GM12878 (cell line): ENCODE measurements around the gene CACNA1B.

Source experiments
- EZH2 ChIP-seq: IDR thresholded peaks from 2 replicates; pipeline ENCODE4 v1.6.1; 2012; ENCODE audit warnings: low read depth, mild to moderate bottlenecking, control low read depth, inconsistent platforms, low read length, borderline replicate concordance; ENCODE audit not compliant: control insufficient read depth
- SIN3A ChIP-seq: IDR thresholded peaks from 2 replicates; pipeline ENCODE4 v1.6.1; 2012; ENCODE audit warnings: low read depth, low read length, improper control_type of control experiment
- SIX5 ChIP-seq: IDR thresholded peaks from 2 replicates; pipeline ENCODE4 v1.6.1; 2011; ENCODE audit warnings: mild to moderate bottlenecking, low read depth, low read length, moderate library complexity; ENCODE audit not compliant: severe bottlenecking
- TAF1 ChIP-seq: IDR thresholded peaks from 2 replicates; pipeline ENCODE4 v1.6.1; 2011; ENCODE audit warnings: mild to moderate bottlenecking, low read depth, low read length, borderline replicate concordance
- TARDBP ChIP-seq: IDR thresholded peaks from 2 replicates; pipeline ENCODE4 v1.6.1; 2016; ENCODE audit warnings: borderline replicate concordance
- YY1 ChIP-seq: IDR thresholded peaks from 2 replicates; pipeline ENCODE4 v1.6.1; 2011; ENCODE audit warnings: low read depth, mild to moderate bottlenecking, low read length
- TF ChIP-seq, protein P1 (sequence below): IDR thresholded peaks from 2 replicates; pipeline ENCODE4 v1.6.1; 2011; ENCODE audit warnings: mild to moderate bottlenecking, low read depth, low read length, moderate library complexity; ENCODE audit not compliant: insufficient replicate concordance
- TF ChIP-seq, protein P2 (sequence below), 3 experiments: IDR thresholded peaks in 2 of 3; conservative IDR thresholded peaks in 1 of 3; 2 replicates each; pipeline ENCODE4 v1.5.1; 2011; ENCODE audit warnings: low read depth in 3 of 3, low read length in 3 of 3, mild to moderate bottlenecking in 3 of 3, control low read depth in 2 of 3, moderate library complexity in 2 of 3, inconsistent platforms in 1 of 3, mixed read lengths in 1 of 3; ENCODE audit not compliant: control insufficient read depth in 2 of 3, insufficient read depth in 1 of 3; ENCODE audit errors: extremely low read depth in 1 of 3

DNA sequence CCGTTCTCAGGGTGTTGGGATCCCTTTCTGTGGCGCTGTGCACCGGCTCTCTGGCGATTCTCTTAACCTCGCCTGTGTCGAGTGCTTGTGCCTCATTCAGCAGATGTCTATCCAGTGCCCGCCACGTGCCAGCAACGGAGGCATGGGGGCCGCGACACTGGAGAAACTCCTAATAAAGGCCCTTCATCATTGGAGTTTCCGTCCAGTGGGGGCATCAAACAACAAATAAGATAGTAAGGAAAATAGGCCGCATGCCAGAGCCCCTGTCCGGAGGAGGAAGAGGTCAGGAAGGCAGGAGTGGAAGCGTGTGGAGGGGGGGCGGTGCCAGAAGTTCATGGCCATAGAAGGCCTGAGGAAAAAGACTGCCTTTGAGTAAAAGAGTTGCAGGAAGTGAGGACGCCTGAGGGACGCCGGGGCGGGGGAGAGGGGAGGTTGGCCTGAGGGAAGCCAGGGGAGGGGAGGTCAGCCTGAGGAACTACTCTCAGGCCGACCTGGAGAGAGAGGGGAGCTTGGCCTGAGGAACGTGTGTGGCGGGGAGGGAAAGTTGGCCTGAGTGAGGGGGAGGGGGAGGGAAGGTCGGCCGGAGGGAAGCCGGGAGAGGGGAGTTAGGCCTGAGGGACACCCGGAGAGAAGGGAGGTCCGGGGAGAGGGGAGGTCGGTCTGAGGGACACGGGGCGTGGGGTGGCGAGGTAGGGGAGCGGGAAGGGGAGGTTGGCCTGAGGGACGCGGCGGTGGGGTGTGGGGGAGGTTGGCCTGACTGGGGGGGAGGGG lies 82.2 kb downstream of the CACNA1B start:
- TF ChIP-seq, protein P1, sequence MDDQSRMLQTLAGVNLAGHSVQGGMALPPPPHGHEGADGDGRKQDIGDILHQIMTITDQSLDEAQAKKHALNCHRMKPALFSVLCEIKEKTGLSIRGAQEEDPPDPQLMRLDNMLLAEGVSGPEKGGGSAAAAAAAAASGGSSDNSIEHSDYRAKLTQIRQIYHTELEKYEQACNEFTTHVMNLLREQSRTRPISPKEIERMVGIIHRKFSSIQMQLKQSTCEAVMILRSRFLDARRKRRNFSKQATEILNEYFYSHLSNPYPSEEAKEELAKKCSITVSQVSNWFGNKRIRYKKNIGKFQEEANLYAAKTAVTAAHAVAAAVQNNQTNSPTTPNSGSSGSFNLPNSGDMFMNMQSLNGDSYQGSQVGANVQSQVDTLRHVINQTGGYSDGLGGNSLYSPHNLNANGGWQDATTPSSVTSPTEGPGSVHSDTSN: no peak
- TF ChIP-seq TAF1 (no peak), SIX5 (no peak), SIN3A (no peak), EZH2 (no peak), TARDBP (no peak), YY1 (no peak)
- TF ChIP-seq, protein P2, sequence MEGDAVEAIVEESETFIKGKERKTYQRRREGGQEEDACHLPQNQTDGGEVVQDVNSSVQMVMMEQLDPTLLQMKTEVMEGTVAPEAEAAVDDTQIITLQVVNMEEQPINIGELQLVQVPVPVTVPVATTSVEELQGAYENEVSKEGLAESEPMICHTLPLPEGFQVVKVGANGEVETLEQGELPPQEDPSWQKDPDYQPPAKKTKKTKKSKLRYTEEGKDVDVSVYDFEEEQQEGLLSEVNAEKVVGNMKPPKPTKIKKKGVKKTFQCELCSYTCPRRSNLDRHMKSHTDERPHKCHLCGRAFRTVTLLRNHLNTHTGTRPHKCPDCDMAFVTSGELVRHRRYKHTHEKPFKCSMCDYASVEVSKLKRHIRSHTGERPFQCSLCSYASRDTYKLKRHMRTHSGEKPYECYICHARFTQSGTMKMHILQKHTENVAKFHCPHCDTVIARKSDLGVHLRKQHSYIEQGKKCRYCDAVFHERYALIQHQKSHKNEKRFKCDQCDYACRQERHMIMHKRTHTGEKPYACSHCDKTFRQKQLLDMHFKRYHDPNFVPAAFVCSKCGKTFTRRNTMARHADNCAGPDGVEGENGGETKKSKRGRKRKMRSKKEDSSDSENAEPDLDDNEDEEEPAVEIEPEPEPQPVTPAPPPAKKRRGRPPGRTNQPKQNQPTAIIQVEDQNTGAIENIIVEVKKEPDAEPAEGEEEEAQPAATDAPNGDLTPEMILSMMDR (IDR thresholded peaks at IDR 0.05 in 2 of 3, conservative IDR thresholded peaks at IDR 0.05 in 1 of 3; ENCODE audit: control insufficient read depth in 2 of 3, extremely low read depth in 1 of 3, insufficient read depth in 1 of 3, low read depth in 3 of 3, low read length in 3 of 3): no peak
